OCI-LY3 (cell line): ENCODE results near the gene ADCY7.

Experiments used
- H2AFZ ChIP-seq: fragments of 200-600, 300-600 bp; shearing (Covaris generic); 2 replicates; pipeline ENCODE4 v1.6.0; 2014; ENCODE audit warnings: antibody characterized with exemption, low read depth, low read length
- H3K27ac ChIP-seq: fragments of 200-600, 300-600 bp; sonication (generic); 2 replicates; pipeline ENCODE4 v1.5.1; 2014; ENCODE audit warnings: mild to moderate bottlenecking, low read length, moderate library complexity, mixed read lengths
- H3K27me3 ChIP-seq: fragments of 200-600, 300-600 bp; sonication (generic); 2 replicates; pipeline ENCODE4 v1.6.1; 2014; ENCODE audit warnings: low read depth, low read length, mixed read lengths
- H3K36me3 ChIP-seq: fragments of 200-600, 300-600 bp; sonication (generic); replicated peaks from 2 replicates; pipeline ENCODE3; 2014; ENCODE audit warnings: low read depth, low read length, mixed read lengths
- H3K4me1 ChIP-seq: fragments of 300-600, 200-600 bp; sonication (generic); 2 replicates; pipeline ENCODE4 v1.6.1; 2014; ENCODE audit warnings: low read length, mixed read lengths
- H3K4me2 ChIP-seq: fragments of 200-600, 300-600 bp; sonication (generic); 2 replicates; pipeline ENCODE4 v1.6.1; 2014; ENCODE audit warnings: low read length, mixed read lengths
- H3K4me3 ChIP-seq: fragments of 300-600, 200-600 bp; sonication (generic); 2 replicates; pipeline ENCODE4 v1.5.1; 2014; ENCODE audit warnings: antibody characterized with exemption, mild to moderate bottlenecking, low read length, moderate library complexity
- H3K79me2 ChIP-seq: fragments of 300-600, 200-600 bp; shearing (Covaris generic); 2 replicates; pipeline ENCODE4 v1.6.1; 2014; ENCODE audit warnings: mild to moderate bottlenecking, low read length, mixed read lengths
- H3K9ac ChIP-seq: fragments of 300-600, 200-600 bp; shearing (Covaris generic); 2 replicates; pipeline ENCODE4 v1.6.0; 2014; ENCODE audit warnings: mild to moderate bottlenecking, low read length, moderate library complexity
- H3K9me3 ChIP-seq: fragments of 200-600, 300-600 bp; shearing (Covaris generic); 2 replicates; pipeline ENCODE4 v1.6.1; 2014; ENCODE audit warnings: low read length, mixed read lengths; ENCODE audit not compliant: insufficient read depth
- H4K20me1 ChIP-seq: fragments of 200-600, 300-600 bp; sonication (generic); 2 replicates; pipeline ENCODE4 v1.6.1; 2016; ENCODE audit warnings: low read length, mixed read lengths; ENCODE audit not compliant: insufficient read depth
- EZH2phosphoT487 ChIP-seq: fragments of 200-600 bp; shearing (Covaris generic); IDR thresholded peaks from 2 replicates; pipeline ENCODE4 v1.6.1; 2018; ENCODE audit warnings: antibody characterized with exemption, mixed run types, low read depth
- TF ChIP-seq, protein P1 (sequence below): fragments of 200-600, 300-600 bp; sonication (generic); IDR thresholded peaks from 2 replicates; pipeline ENCODE4 v1.5.1; 2014; ENCODE audit warnings: antibody characterized with exemption, low read length, low read depth

ADCY7 gene

GRCh38 chr16:50272111-50272571 is 5.8 kb downstream of the ADCY7 start:
- no peak overlapping the region for H3K9ac ChIP-seq
- no peak overlapping the region for H3K4me3 ChIP-seq
- TF ChIP-seq, protein P1, sequence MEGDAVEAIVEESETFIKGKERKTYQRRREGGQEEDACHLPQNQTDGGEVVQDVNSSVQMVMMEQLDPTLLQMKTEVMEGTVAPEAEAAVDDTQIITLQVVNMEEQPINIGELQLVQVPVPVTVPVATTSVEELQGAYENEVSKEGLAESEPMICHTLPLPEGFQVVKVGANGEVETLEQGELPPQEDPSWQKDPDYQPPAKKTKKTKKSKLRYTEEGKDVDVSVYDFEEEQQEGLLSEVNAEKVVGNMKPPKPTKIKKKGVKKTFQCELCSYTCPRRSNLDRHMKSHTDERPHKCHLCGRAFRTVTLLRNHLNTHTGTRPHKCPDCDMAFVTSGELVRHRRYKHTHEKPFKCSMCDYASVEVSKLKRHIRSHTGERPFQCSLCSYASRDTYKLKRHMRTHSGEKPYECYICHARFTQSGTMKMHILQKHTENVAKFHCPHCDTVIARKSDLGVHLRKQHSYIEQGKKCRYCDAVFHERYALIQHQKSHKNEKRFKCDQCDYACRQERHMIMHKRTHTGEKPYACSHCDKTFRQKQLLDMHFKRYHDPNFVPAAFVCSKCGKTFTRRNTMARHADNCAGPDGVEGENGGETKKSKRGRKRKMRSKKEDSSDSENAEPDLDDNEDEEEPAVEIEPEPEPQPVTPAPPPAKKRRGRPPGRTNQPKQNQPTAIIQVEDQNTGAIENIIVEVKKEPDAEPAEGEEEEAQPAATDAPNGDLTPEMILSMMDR, result no peak
- no peak for TF ChIP-seq EZH2phosphoT487
- H3K4me2 ChIP-seq, result no peak overlapping the region
- no peak overlapping the region for H2AFZ ChIP-seq
- H4K20me1 ChIP-seq, result peaks cover 22% of the 10 kb centered on the region
- H3K36me3 ChIP-seq, result peaks cover 4% of the 10 kb centered on the region
- no peak overlapping the region for H3K27ac ChIP-seq
- H3K4me1 ChIP-seq, result peaks cover 33% of the 10 kb centered on the region
- peaks cover 28% of the 10 kb centered on the region for H3K79me2 ChIP-seq
- no peaks in the 10 kb centered on the region for H3K9me3 ChIP-seq
- no peaks in the 10 kb centered on the region for H3K27me3 ChIP-seq

DNA sequence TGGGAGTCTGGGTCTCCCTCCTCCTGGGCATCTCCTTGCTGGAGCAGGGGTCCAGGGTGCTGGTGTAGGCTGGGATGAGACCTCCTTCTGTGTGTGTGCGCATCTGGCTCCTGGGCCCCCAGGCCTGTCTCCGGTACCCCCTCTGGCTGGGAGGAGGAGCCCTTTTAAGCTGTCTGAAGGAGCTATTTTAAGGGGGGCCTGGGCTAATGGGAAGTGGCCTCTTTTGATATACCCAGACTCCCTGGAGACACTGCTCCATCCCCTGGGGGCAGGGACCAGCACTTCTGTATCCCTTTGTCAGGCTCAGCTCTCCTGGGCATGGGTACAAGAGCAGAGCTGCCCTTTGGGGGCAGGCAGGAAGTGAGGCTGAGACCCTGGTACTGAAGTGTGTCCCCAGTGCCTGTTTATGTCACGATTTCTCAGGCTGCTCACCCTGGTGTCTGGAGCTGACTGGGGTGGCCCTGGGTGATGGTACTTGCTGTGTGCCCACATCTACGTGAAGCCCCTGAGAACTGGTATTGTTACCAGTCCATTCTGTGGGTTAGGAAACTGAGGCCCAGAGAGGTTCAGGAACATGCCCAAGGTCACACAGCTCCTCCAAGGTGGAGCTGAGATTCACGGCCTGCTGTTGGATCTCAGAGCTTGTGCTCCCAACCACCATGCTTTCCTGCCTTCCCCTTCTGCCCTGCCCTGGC is 6.5 kb downstream of the ADCY7 start:
- H3K4me3 ChIP-seq, result no peak overlapping the region
- H3K4me1 ChIP-seq, result peaks cover 32% of the 10 kb centered on the region
- TF ChIP-seq EZH2phosphoT487, result no peak
- TF ChIP-seq, protein P1, result no peak
- H3K79me2 ChIP-seq, result peaks cover 34% of the 10 kb centered on the region
- H3K9me3 ChIP-seq, result no peaks in the 10 kb centered on the region
- H2AFZ ChIP-seq, result no peak overlapping the region
- no peaks in the 10 kb centered on the region for H3K27me3 ChIP-seq
- peaks cover 7% of the 10 kb centered on the region for H3K36me3 ChIP-seq
- H3K9ac ChIP-seq, result no peak overlapping the region
- H3K4me2 ChIP-seq, result no peak overlapping the region
- no peak overlapping the region for H3K27ac ChIP-seq
- peaks cover 27% of the 10 kb centered on the region for H4K20me1 ChIP-seq

DNA sequence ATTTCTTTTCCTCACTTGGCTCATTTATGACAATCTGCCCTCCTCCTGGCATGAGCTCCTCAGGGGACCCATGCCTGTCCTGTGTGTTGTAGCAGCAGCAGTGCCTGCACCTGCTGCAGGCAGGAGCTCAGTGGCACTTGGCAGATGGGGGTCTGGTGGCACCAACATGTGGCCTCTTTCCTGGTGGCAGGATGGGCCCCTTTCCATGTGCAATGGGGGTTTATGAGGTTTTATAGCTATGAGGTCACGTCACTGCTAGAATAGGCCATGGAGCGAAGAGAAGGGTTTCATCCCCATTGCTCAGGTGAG is 7.0 kb downstream of the ADCY7 start:
- TF ChIP-seq, protein P1, result no peak
- TF ChIP-seq EZH2phosphoT487, result no peak
- Histone ChIP-seq H4K20me1 (peaks cover 32% of the 10 kb centered on the region), H3K9ac (no peak overlapping the region), H3K79me2 (peaks cover 39% of the 10 kb centered on the region), H3K36me3 (peaks cover 12% of the 10 kb centered on the region), H3K4me1 (peaks cover 32% of the 10 kb centered on the region), H2AFZ (no peak overlapping the region), H3K4me3 (no peak overlapping the region), H3K9me3 (0 out of 2 replicates have a peak, but pooled peaks cover 4% of the 10 kb centered on the region), H3K27me3 (no peaks in the 10 kb centered on the region), H3K4me2 (peak overlapping the region; percentile 93), H3K27ac (no peak overlapping the region)

- Histone ChIP-seq H3K4me3 (peak overlapping the region; percentile 98), H3K79me2 (peaks cover 45% of the 10 kb centered on the region), H3K36me3 (peaks cover 15% of the 10 kb centered on the region), H3K27me3 (no peaks in the 10 kb centered on the region), H3K4me2 (peak overlapping the region; percentile 93), H2AFZ (no peak overlapping the region), H3K4me1 (peaks cover 37% of the 10 kb centered on the region), H3K9ac (peak overlapping the region; percentile 99), H3K27ac (peak overlapping the region; percentile 84), H3K9me3 (0 out of 2 replicates have a peak, but pooled peaks cover 4% of the 10 kb centered on the region), H4K20me1 (peaks cover 37% of the 10 kb centered on the region)
- TF ChIP-seq, protein P1, result no peak
- no peak for TF ChIP-seq EZH2phosphoT487
These were observed 7.6 kb downstream of the ADCY7 start for GRCh38 chr16:50273888-50274325.
